Caki2 (cell line): ENCODE measurements around the gene MGAT3. TPM values are rescaled to one million over a fixed set of nuclear protein-coding genes. Genes with fewer than 3 reads are reported as not detected.
"Not testable (repeated sequence)": the region's sequence is repeated elsewhere in the genome, so short reads cannot be mapped to it uniquely, and the experiment has no call there.

Experiments used
- DNase-seq: peaks from one replicate; pipeline ENCODE4 v3.0.0-alpha.2; 2015; ENCODE audit warnings: low read depth
- in situ Hi-C: cut with HindIII; loops from 2 replicates; pipeline ENCODE4 v1.10.0; 2016; ENCODE audit warnings: low sequenced_read_pairs, low pct_unique_long_range_greater_than_20kb, mixed read lengths
- total RNA-seq: library from RNA; depleted of rRNA; stranded (reverse); fragments of >200 nt; shearing (Covaris generic); gene quantifications from 2 replicates; pipeline ENCODE4 v1.2.3, GENCODE V29; 2014; ENCODE audit warnings: low replicate concordance

The MGAT3 gene
- total RNA-seq, 1 experiment from 2014 or later, result not detected

DNA sequence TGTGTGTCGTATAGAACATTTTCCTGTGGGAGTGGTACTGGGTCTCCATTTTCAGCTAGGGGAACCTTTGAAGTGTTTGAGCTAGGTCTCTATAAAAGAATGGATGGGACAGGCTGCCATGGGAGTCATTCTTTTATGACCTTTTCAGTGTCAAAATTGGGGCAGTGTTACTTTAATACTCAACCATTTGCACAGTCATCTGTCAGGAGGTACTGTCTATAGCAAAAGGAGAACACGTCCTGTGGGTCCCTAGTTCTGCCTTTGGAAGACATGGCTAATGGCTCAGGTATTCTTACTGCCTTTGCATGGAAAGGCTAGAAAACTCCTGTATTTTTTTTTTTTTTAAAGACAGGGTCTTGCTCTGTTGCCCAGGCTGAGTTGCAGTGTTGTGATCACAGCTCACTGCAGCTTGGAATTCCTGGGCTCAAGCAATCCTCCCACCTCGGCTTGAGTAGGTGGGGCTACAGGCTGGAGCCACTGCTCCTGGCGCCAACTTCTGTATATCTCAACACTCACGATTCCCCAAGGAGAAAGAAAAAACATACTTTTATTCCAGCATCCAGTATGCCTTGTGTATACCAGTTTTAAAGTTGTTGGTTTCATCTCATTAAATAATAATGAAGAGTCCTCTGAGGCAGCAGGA, 61.5 kb downstream of the MGAT3 start:
- in situ Hi-C loops, result no loop called here
- DNase-seq, result no peak

GRCh38 chr22:39518996-39519680, 62.3 kb downstream of the MGAT3 start:
- in situ Hi-C loops, result no loop called here
- no peak for DNase-seq

- in situ Hi-C loops, result no loop called here
- peak; percentile 99 for DNase-seq
Observed at GRCh38 chr22:39519681-39520225, 62.9 kb downstream of the MGAT3 start.

DNA sequence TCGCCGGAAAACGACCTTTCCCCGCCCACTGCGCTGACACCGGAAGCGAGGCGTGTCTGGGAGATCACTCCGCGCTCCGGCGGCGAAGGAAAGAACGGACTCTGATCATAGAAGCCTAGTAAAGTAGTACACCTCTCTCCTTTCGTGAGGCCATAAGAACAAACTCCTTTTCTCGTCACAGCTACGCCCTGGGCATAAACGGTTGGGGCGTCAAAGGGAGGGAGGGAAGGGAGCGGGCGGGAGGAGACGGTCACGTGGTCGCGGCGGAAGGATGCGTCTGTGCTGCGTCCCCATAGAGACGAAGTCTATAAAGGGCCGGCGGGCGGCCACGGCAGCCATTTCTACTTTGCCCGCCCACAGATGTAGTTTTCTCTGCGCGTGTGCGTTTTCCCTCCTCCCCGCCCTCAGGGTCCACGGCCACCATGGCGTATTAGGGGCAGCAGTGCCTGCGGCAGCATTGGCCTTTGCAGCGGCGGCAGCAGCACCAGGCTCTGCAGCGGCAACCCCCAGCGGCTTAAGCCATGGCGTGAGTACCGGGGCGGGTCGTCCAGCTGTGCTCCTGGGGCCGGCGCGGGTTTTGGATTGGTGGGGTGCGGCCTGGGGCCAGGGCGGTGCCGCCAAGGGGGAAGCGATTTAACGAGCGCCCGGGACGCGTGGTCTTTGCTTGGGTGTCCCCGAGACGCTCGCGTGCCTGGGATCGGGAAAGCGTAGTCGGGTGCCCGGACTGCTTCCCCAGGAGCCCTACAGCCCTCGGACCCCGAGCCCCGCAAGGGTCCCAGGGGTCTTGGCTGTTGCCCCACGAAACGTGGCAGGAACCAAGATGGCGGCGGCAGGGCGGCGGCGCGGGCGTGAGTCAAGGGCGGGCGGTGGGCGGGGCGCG, 63.7 kb downstream of the MGAT3 start, which contains the start of gene ATF4:
Gene ATF4, plus strand, starts transcription at position 337 of the 880 bp plus-strand sequence. CDS start 884 bp downstream, outside the sequence.
- in situ Hi-C loops, result no loop called here
- DNase-seq, result peak; percentile 83

DNA sequence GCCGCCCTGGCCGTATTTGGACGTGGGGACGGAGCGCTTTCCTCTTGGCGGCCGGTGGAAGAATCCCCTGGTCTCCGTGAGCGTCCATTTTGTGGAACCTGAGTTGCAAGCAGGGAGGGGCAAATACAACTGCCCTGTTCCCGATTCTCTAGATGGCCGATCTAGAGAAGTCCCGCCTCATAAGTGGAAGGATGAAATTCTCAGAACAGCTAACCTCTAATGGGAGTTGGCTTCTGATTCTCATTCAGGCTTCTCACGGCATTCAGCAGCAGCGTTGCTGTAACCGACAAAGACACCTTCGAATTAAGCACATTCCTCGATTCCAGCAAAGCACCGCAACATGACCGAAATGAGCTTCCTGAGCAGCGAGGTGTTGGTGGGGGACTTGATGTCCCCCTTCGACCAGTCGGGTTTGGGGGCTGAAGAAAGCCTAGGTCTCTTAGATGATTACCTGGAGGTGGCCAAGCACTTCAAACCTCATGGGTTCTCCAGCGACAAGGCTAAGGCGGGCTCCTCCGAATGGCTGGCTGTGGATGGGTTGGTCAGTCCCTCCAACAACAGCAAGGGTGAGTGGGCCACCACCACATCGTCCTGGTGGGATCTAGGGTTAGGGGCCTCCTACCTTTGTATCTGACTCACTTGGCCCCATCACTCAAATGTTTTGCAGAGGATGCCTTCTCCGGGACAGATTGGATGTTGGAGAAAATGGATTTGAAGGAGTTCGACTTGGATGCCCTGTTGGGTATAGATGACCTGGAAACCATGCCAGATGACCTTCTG, 64.5 kb downstream of the MGAT3 start:
- in situ Hi-C loops, DNase-seq: not testable (repeated sequence)

- in situ Hi-C loops, DNase-seq: not testable (repeated sequence)
Observed at GRCh38 chr22:39522091-39522490, 65.3 kb downstream of the MGAT3 start.

DNA sequence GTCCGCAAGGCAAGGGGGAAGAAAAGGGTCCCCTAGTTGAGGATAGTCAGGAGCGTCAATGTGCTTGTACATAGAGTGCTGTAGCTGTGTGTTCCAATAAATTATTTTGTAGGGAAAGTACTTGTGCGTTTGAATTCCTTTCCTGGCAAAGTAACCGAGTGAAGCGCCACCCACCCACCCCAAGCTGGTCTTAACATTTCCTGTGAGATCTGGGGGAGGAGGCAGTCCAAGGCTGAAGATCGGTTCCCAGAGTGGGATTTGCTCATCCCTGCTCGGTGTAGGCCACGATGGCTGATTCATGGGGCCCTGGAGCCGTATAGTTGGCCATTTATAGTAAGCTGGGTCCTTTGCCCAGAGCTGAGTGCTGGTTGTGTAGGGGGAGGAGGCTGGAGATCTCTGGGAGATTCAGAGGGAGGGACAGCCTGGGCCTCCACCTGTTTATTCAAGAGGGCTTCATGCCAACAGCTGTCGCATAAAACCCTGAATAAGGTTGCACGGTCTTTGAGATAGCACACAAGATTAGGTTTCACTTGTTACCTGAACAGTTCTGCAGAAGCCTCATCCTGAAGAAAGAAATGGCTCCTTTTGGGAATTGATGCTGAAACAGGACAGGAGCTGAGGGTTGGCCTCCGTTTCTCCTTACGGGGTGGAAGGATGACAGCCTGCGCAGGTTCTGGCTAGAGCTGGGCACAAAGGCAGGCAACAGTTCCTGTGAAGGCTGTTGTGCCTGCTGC, 65.9 kb downstream of the MGAT3 start:
- in situ Hi-C loops, result no loop called here
- DNase-seq, result peak; percentile 65

DNA sequence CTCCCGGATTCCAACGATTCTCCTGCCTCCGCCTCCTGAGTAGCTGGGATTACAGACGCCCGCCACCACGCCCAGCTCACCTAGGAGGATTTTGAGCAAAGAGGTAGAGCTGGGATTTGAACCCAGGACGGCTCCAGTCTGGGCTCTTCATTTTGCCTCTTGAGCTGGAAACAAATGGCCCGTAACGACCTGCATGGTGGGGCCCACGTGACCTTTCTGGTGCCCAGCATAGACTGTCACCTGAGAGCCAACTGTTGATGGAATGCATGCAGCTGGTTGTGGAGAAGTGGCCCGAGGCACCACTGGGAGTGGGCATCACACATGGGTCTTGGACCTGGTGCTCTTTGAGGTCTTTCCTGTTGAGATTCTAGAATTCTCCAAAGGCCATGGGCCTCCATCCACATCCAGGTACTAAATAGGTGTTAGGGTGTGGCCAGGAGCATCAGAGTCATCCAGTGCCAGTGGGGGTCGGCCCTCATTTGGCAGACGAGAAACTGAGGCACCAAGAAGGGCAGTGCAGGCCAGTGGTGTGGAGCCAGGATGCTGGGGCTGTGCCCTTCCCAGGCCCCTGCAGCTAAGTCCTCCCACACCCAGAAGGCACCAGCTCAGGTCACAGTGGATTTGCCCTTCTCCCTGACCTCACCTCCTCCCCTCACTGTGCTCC, 67.4 kb downstream of the MGAT3 start:
- in situ Hi-C loops, result no loop called here

GRCh38 chr22:39524753-39525657, 68.2 kb downstream of the MGAT3 start:
- no peak for DNase-seq
- in situ Hi-C loops, result no loop called here

More for the DNA sequence above, 67.4 kb downstream of the MGAT3 start:
- DNase-seq, result no peak

- in situ Hi-C loops, result no loop called here
- no peak for DNase-seq
Observed at GRCh38 chr22:39525658-39525975, 68.8 kb downstream of the MGAT3 start.

GRCh38 chr22:39526736-39527171, 69.9 kb downstream of the MGAT3 start:
- in situ Hi-C loops, result no loop called here

GRCh38 chr22:39527481-39527961, 70.7 kb downstream of the MGAT3 start:
- in situ Hi-C loops, result no loop called here
- no peak for DNase-seq

More at GRCh38 chr22:39526736-39527171, 69.9 kb downstream of the MGAT3 start:
- DNase-seq, result no peak

DNA sequence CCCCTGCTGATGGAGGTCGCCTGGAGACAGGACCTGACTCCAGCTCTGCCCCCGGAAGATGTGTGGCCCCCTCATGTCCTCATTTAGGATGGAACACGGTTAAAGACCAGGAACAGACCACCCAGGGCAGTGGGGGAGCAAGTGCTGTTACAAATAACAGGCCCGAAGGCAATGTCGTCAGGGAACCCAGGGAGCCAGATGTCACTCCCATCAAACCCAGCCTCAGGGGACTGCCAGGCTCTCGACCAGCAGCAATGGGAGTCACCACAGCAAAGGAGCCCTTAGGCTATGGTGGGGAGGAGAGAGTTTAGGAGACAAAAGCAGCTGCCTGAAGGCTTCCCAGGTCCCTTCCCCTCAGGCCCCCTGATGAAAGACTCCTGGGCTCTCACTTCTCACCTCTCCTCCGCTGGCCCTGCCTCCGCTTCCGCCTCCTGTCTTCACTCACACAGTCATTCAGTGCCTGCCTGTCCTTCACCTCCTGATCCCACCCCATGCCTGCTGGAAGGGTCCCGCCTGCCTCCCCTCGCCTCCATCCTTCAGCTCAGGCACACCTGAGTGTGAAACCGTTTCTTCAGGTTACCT, 71.4 kb downstream of the MGAT3 start:
- DNase-seq, result no peak
- in situ Hi-C loops, result no loop called here

DNA sequence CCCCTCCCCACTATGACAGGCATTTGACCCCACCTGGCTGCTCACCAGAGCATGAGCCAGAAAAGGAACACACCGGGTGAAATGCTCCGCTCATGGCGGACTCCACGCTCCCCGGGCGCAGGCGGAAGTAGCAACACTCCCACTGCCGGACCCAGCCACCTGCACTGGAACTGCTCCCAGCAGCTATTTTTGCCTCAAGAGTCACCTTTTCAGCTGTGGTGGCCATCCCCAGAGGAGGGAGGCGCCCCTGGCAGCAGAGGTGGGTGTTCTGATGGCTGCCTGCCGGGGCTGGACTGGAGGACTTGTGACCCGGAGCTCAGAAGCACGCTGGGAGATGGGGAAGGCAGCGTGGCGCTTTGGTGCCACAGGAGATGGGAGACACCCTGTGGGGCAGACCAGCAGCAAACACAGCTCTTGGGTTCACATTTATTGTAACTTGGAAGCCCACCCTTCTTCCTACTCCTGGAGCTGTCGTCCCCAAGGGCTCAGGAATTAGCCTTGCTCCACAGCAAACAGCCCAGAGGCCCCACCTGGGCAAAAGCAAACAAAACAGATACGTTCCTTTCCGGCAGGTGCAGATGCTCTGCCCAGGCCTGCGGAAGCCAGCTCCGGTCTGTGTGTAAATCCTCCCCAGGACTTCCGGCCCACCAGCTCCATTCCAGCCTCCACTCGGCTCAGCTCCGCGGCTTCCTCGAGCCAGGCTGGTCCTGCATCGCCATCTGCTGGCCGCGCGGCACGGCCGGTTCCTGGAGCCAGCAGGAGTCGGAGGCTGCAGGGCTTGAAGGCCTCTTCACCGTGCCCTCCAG, 72.1 kb downstream of the MGAT3 start:
- DNase-seq, result peak; percentile 85
- in situ Hi-C loops, result no loop called here

DNA sequence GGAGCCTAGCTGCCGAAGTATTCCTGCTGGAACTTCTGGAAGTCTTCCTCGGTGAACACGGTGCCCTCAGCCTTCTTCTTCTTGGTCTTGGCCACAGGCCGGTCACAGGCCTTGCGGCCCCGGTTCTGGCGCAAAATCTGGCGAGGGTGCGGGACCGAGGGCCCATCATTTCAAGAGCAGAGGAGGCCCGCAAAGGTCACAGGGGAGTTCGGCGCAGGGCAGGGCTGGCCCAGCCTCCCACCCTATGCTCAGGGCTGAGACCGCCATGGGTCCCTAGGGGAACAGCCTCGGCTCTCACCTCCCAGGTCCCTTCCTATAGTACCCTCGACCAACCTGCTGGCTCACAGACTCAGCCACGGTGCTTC, 72.7 kb downstream of the MGAT3 start:
- in situ Hi-C loops, result no loop called here
- DNase-seq, result no peak
